GM15510 (cell line): ENCODE data around the gene DIP2A.

ENCODE experiments used
- POLR2A ChIP-seq: IDR thresholded peaks from 3 replicates; pipeline ENCODE4 v1.6.1; 2011; ENCODE audit warnings: borderline replicate concordance; ENCODE audit not compliant: insufficient read length; ENCODE audit errors: extremely low read depth

DIP2A gene

GRCh38 chr21:46431448-46431847, 27.2 kb upstream of the DIP2A start:
- TF ChIP-seq POLR2A = no peak

GRCh38 chr21:46431884-46432488, 26.7 kb upstream of the DIP2A start:
- TF ChIP-seq POLR2A = no peak

- no peak for TF ChIP-seq POLR2A
These were observed 24.3 kb upstream of the DIP2A start for GRCh38 chr21:46434322-46434958.

- no peak for TF ChIP-seq POLR2A
These were observed 22.9 kb upstream of the DIP2A start for GRCh38 chr21:46435786-46436227.

GRCh38 chr21:46436621-46437020, 22.1 kb upstream of the DIP2A start:
- TF ChIP-seq POLR2A = no peak

GRCh38 chr21:46437096-46437498, 21.6 kb upstream of the DIP2A start:
- no peak for TF ChIP-seq POLR2A

- no peak for TF ChIP-seq POLR2A
These were observed 21.2 kb upstream of the DIP2A start for GRCh38 chr21:46437511-46437910.

- TF ChIP-seq POLR2A = no peak
These were observed 20.4 kb upstream of the DIP2A start for GRCh38 chr21:46438241-46438640.

- TF ChIP-seq POLR2A = no peak
These were observed 18.8 kb upstream of the DIP2A start for GRCh38 chr21:46439906-46440305.

GRCh38 chr21:46441331-46441730, 17.4 kb upstream of the DIP2A start:
- no peak for TF ChIP-seq POLR2A

GRCh38 chr21:46441961-46442498, 16.7 kb upstream of the DIP2A start:
- TF ChIP-seq POLR2A = no peak

GRCh38 chr21:46442938-46443337, 15.8 kb upstream of the DIP2A start:
- no peak for TF ChIP-seq POLR2A

GRCh38 chr21:46443910-46444309, 14.8 kb upstream of the DIP2A start:
- TF ChIP-seq POLR2A = no peak

- TF ChIP-seq POLR2A = no peak
These were observed 10.6 kb upstream of the DIP2A start for GRCh38 chr21:46448108-46448507.

GRCh38 chr21:46452710-46453109, 6.0 kb upstream of the DIP2A start:
- TF ChIP-seq POLR2A = no peak

- TF ChIP-seq POLR2A = no peak
These were observed 4.5 kb upstream of the DIP2A start for GRCh38 chr21:46454142-46454541.
